GM12872 (cell line): ENCODE data around the gene AMELX.

ENCODE experiments used
- TF ChIP-seq, protein P1 (sequence below): IDR thresholded peaks from 3 replicates; pipeline ENCODE4 v1.5.1; 2011; ENCODE audit warnings: low read depth, mild to moderate bottlenecking, low read length, moderate library complexity; ENCODE audit not compliant: insufficient read depth

Gene AMELX

GRCh38 chrX:11349020-11349419 is 55.8 kb downstream of the AMELX start:
- TF ChIP-seq, protein P1, sequence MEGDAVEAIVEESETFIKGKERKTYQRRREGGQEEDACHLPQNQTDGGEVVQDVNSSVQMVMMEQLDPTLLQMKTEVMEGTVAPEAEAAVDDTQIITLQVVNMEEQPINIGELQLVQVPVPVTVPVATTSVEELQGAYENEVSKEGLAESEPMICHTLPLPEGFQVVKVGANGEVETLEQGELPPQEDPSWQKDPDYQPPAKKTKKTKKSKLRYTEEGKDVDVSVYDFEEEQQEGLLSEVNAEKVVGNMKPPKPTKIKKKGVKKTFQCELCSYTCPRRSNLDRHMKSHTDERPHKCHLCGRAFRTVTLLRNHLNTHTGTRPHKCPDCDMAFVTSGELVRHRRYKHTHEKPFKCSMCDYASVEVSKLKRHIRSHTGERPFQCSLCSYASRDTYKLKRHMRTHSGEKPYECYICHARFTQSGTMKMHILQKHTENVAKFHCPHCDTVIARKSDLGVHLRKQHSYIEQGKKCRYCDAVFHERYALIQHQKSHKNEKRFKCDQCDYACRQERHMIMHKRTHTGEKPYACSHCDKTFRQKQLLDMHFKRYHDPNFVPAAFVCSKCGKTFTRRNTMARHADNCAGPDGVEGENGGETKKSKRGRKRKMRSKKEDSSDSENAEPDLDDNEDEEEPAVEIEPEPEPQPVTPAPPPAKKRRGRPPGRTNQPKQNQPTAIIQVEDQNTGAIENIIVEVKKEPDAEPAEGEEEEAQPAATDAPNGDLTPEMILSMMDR = no peak

GRCh38 chrX:11349661-11350337 is 56.6 kb downstream of the AMELX start:
- TF ChIP-seq, protein P1 = no peak
